ENCODE data around the gene OR52E2.

Gene OR52E2

DNA sequence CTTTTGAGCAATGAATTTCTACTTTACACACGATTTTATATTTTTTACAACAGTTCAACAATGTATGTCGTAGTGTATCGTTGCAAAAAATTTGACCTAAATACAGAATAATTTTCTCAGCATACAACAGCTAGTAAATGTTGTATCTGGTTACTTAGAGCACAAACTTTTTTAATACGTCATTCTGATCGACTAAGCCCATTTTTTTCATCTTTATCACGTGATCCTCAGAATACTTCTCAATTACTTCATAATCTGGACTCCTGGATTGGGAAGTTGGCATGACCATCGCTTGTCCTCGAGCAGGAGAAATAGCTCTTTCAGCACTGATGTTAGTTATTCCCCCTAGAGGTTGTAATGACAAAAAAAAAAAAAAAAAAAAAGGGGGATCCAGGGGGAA, 48.2 kb downstream of the OR52E2 start:
- no peak for DNase-seq (ENCODE audit: low read depth)

Data from CMK (cell line).